ENCODE results near the gene MTUS2. TPM values are rescaled to one million over a fixed set of nuclear protein-coding genes. Genes with fewer than 3 reads are reported as not detected.

Gene MTUS2
- total RNA-seq, 1 experiment from 2014 or later, result 0.35 TPM

- no CpG with 5 or more reads among the region's 6 CpGs for WGBS (ENCODE audit: extremely low coverage, insufficient read length, low lambda C conversion rate)
- no peaks in the 10 kb centered on the region for H3K9me3 ChIP-seq (ENCODE audit: control insufficient read depth, low read depth, low read length)
These were observed 229.4 kb downstream of the MTUS2 start for GRCh38 chr13:29049524-29049923.

More at GRCh38 chr13:29049524-29049923, 229.4 kb downstream of the MTUS2 start:
- no peaks in the 10 kb centered on the region for H3K23me2 ChIP-seq (ENCODE audit: insufficient read length, low read depth, low read length, poor library complexity, severe bottlenecking)
- H3K27me3 ChIP-seq (ENCODE audit: insufficient read depth, low read length), result no peaks in the 10 kb centered on the region
- no peak overlapping the region for H2BK12ac ChIP-seq (ENCODE audit: insufficient read length, low read depth, low read length)
- Mint-ChIP-seq H3K27ac (no peak overlapping the region), H3K9me3 (peaks cover 8 to 11% of the 10 kb centered on the region in 2 experiments), H3K4me3 (no peak overlapping the region), H3K4me1 (peaks cover 10 to 16% of the 10 kb centered on the region in 2 experiments), H3K27me3 (ENCODE audit: low read depth) (no peaks in the 10 kb centered on the region), H3K36me3 (ENCODE audit: insufficient read depth in 1 of 3, low read depth in 3 of 3) (peaks cover 1 to 9% (median 2%) of the 10 kb centered on the region in 3 experiments; a peak in 6 of 7 replicates)
- DNase-seq, result no peak
- no peak overlapping the region for H3K18ac ChIP-seq (ENCODE audit: insufficient read length, low read depth, low read length)
- no peak overlapping the region for H2BK20ac ChIP-seq (ENCODE audit: low read depth, low read length, poor library complexity, severe bottlenecking)
- no peak overlapping the region for H3K14ac ChIP-seq (ENCODE audit: insufficient read depth, low read length)
- no peaks in the 10 kb centered on the region for H3K79me1 ChIP-seq (ENCODE audit: insufficient read depth, low read depth, low read length, poor library complexity, severe bottlenecking)
- no peaks in the 10 kb centered on the region for H3K4me1 ChIP-seq (ENCODE audit: insufficient read depth, low read length)
- H2AFZ ChIP-seq (ENCODE audit: low read length), result no peak overlapping the region
- no peak overlapping the region for H3K4me2 ChIP-seq (ENCODE audit: insufficient read depth, insufficient read length, low read length)
- H4K8ac ChIP-seq (replicated peaks; ENCODE audit: insufficient read length, low read depth, low read length), result no peak overlapping the region
- H3K79me2 ChIP-seq (ENCODE audit: insufficient read depth, low read length), result no peaks in the 10 kb centered on the region
- H2AK5ac ChIP-seq (ENCODE audit: insufficient read length, low read length), result no peak overlapping the region
- H2BK5ac ChIP-seq (ENCODE audit: insufficient read length, low read length), result no peak overlapping the region
- no peak overlapping the region for H3K27ac ChIP-seq (ENCODE audit: insufficient read length, low read depth, low read length)
- peak; percentile 21; the same call in 1 of the 3 replicates for TF ChIP-seq CTCF (conservative IDR thresholded peaks at IDR 0.05)
- H3K4ac ChIP-seq (ENCODE audit: low read depth, low read length), result no peak overlapping the region
- H4K5ac ChIP-seq (ENCODE audit: insufficient read length, low read depth, low read length), result no peak overlapping the region
- no peak overlapping the region for H3K23ac ChIP-seq (ENCODE audit: insufficient read length, low read depth, low read length)
- no peak overlapping the region for H2BK120ac ChIP-seq (ENCODE audit: low read depth, low read length, poor library complexity, severe bottlenecking)
- no peak overlapping the region for H4K91ac ChIP-seq (ENCODE audit: insufficient read length, low read depth, low read length)
- no peaks in the 10 kb centered on the region for H4K20me1 ChIP-seq (ENCODE audit: control insufficient read depth, insufficient read depth, insufficient read length)
- H3K9ac ChIP-seq (ENCODE audit: extremely low read depth, insufficient read length, low read length), result no peak overlapping the region
- no peak overlapping the region for H3K56ac ChIP-seq (ENCODE audit: insufficient read length, low read depth, low read length)
- H2BK15ac ChIP-seq (ENCODE audit: low read depth, low read length), result no peak overlapping the region
- no peak overlapping the region for H3T11ph ChIP-seq (ENCODE audit: low read length)

Data from H9 (cell line).